ENCODE measurements around the gene KPTN.

DNA sequence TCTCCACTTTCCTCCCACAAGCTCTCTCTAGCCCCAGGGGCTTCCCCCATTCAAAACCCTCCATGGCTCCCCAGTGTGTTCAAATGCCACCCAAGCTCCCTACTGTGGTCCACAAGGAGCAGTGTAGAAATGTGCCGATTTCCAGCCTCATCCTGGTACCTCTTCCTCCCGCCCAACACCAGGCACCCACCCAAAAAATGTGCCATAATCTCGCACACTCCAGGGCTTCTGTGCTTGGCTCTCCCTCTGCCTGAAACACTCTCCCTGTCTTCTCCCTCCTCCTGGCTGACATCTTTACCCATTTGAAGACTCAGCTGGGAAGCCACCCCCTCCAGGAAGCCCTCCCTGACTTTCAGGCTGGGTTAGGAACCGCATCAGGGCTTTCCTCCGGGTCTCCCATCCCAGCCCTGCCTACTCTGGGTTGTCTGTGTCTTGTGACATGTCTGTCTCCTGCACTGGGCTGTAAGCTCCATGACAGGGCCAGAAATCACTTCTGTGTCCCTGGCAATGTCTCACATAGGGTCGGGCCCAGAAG lies 48.1 kb downstream of the KPTN start:
- TF ChIP-seq CTCF (IDR thresholded peaks at IDR 0.05 in 8 of 11, conservative IDR thresholded peaks at IDR 0.05 in 3 of 11) (no peak), POLR2A (IDR thresholded peaks at IDR 0.05) (no peak), POLR2AphosphoS5 (IDR thresholded peaks at IDR 0.05) (no peak)
